Body of pancreas (tissue), 4 donors: ENCODE data around the gene TPGS2.

Experiments used
- CTCF ChIP-seq, 7 experiments: fragments of 450-650 bp in 4 of 7; fragments of 200-600 bp in 3 of 7; sonication (generic) in 3 of 7; IDR thresholded peaks; one replicate each; pipeline ENCODE4 v1.5.1; 2016 to 2019; ENCODE audit warnings: antibody characterized with exemption in 7 of 7
- POLR2A ChIP-seq, 3 donors: fragments of 450-650 bp; IDR thresholded peaks; one replicate each; pipeline ENCODE4 v1.6.1; 2016; ENCODE audit warnings: antibody characterized with exemption in 3 of 3, mild to moderate bottlenecking in 2 of 3

DNA sequence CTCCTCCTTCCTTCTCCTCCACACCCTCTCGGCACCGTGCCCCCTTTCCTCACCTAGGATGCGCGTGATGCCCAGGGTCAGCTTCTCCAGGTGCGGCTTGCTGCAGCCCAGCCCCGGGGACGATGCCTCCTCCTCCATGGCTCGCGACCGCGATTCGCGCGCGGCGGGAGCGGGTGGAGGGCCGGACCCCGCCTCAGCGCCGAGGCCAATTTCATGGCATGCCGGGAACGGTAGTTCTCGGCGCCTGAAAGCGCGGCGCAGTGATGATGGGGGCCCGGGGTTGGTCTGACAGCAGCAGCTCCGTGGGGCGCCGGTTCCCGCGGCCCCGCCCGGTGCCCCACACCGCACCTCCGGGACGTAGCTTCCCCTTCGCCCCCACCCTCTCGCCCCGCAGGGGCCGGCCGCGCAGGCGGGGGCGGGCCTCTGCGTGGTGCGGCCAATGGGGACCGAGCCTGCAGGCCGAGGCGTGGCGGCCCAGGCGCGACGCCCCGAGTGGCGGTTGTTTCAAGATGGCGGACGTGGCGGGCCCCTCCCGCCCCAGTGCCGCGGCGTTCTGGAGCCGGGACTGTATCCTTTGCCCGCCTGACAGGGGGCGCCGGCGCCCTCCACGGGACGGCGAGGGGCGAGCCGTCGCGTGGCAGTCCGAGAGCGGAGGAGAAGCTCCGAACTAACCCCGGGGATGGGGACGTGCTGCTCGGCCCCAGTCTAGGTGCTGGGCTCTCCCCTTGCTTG, at the start of gene TPGS2, which contains the start of gene KIAA1328:
- peak in 6 of 7 experiments; percentile 11 to 50 (median 38) for TF ChIP-seq CTCF (IDR thresholded peaks at IDR 0.05)
- peak; percentile 45 to 83 (median 82) for TF ChIP-seq POLR2A (IDR thresholded peaks at IDR 0.05)
